Measurements from ENCODE around the gene PI4KA. TPM values are rescaled to one million over a fixed set of nuclear protein-coding genes. Genes with fewer than 3 reads are reported as not detected.
"Not testable (repeated sequence)": the region's sequence is repeated elsewhere in the genome, so short reads cannot be mapped to it uniquely, and the experiment has no call there.

The PI4KA gene
- polyA plus RNA-seq, 1 donor: 82.6 TPM

DNA sequence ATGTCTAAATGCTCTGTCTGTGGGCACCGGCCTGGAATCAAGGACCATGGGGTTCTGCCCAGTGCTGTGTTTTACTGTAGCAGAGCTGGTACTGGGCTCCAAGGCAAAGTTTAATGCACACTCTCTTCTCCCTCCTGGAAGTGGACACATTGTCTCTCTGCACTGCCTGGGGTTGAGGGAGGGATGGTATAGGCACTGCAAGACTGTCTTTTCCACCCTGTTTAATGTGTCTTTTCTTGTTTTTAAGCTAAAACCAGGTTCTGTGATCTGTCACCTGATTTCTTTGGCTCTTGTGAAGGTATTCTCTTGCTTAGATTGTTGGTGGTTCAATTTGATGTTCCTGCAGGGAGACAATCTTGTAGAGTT, 194.0 kb downstream of the PI4KA start:
- no peak for DNase-seq

DNA sequence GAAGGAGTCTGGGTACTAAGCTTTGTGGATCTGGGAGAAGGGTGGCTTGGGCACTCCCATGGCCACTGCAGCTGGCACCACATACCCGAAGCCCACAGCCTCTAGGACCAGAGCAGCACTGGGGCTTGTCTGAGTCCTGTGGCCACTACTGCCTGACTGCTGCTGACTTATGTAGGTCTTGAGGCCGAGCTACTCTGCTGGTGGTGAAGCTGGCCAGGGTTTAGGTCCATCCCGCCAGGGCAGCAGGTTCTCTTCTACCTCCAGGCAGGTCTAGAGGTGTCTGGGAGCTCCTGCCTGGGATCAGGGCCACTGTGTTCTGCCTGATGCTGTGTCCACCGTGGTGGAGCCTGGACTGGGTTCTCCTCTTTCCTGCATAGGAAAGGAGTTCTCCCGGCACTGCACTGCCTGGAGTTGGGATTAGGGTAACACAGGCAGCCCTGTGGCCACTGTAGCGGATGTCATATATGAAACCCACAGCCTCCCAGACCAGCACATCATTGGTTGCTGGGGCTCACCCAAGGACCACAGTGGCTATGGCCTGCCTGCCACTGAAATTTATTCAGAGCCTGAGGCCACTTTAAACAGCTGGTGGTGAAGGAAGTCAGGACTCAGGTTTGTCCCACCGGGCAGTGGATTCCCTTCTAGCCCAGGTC, 194.5 kb downstream of the PI4KA start:
- no peak for DNase-seq

DNA sequence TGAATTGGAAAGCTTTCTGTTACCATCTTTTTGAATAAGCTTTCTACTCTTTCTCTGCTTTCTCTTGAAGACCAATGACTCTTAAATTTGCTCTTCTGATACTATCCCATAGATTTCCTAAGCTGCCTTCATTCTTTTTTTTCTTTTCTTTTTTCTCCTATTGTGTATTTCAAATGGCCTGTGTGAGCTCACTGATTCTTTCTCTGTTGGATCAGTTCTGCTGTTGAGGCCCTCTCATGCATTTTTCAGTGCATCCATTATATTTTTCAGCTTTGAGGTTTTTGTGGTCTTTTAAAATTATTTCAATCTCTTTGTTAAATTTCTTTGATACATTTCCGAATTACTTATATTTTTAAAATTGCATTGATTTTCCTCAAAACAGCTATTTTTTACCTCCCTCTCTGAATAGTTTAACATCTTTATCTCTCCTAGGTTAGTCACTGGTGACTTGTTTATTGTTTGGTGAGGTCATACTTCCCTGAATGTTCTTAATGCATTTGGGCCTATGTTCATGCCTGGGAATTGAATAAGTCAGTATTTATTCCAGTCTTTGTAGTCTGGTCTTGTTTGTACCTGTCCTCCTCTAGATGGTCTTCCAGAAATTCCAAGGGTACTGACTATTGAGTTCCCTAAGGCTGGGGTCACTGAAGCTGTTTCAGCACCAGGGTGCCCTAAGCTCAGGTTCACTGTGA, 195.3 kb downstream of the PI4KA start:
- no peak for DNase-seq

DNA sequence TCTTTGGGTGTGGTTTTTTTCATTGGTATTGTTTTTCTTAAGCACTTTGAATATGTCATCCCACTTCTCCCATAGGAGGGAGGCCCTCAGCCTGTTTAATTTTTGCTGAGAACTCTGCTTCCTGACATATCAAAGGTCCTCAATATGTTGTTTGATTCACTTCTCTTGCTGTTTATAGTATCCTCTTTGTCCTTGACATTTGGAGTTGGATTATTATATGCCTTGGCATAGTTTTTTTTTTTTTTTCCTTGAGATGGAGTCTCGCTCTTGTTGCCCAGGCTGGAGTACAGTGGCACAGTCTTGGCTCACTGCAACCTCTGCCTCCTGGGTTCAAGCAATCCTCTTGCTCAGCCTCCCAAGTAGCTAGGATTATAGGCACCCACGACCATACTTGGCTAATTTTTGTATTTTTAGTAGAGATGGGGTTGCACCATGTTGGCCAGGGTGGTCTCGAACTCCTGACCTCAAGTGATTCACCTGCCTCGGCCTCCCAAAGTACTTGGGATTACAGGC, 196.0 kb downstream of the PI4KA start:
- not testable (repeated sequence) for DNase-seq

DNA sequence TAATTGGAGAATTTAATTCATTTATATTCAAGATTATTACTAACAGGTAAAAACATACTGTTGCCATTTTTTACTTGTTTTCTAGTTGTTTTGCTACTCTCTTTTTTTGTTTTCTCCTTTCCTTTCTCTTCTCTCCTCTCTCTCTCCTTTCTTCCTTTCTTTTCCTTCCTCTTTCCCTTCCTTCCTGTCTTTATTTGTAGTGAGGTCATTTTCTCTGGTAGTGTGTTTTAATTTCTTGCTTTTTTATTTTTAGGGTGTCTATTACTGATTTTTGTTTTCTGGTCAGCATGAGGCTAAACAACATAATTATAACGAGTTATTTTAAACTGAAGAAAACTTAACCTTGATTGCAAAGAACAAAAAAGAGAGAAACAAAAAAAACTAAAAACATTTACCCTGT, 197.1 kb downstream of the PI4KA start:
- no peak for DNase-seq

DNA sequence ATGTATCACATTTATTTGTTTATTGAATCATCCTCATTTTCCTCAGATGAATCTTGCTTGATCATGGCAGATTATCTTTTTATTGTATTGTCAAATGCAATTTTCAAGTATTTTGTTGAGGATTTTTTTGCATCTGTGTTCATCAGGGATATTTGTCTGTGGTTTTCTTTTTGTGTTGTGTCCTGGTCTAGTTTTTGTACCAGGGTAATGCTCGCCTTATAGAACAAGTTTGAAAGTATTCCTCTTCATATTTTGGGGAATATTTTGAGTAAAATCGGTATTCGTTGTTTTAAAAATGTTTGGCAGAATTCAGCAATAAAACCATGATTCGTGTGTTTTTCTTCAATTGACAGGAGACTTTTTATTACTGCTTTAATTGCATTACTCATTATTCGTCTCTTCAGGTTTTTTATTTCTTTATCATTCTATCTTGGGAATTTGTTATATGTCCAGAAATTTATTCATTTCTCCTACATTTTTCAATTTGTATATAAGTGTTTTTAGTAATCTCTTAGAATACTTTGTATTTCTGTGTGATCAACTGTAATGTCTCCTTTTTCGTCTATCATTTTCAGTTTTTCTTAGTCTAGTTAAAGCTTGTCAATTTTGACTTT, 198.1 kb downstream of the PI4KA start:
- DNase-seq: no peak

DNA sequence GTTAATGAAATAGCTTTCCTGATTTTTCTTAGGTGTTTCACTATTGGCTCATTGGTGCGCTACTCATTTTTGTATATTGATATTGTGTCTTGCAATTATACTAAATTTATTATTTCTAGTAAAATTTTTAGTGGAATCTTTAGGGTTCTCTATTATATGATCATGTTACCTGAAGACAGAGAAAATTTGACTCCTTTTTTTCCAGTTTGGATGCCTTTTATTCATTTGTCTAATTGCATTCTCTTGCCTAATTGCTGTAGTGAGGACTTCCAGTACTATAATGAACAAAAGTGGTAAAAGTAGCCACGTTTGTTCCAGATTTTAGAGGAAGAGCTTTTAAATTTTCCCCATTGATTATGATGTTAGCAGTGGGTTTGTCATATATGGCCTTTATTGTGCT, 198.7 kb downstream of the PI4KA start:
- DNase-seq: no peak

DNA sequence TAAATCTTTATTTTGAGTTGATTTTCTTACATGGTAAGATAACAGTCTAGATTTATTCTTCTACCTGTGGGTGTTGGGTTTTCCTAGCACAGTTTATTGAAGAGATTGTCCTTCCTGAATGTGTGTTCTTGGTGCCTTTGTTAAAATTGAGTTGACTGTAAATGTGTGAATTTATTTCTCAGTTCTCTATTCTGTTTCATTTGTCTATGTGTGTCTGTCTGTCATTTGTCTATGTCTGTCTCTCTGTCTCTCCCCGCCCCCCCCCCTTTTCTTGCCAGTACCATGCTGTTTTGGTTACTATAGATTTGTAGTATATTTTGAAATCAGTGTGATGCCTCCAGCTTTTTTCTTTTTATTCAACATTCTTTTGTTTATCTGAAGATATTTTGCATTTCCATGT, 199.4 kb downstream of the PI4KA start:
- DNase-seq: no peak

DNA sequence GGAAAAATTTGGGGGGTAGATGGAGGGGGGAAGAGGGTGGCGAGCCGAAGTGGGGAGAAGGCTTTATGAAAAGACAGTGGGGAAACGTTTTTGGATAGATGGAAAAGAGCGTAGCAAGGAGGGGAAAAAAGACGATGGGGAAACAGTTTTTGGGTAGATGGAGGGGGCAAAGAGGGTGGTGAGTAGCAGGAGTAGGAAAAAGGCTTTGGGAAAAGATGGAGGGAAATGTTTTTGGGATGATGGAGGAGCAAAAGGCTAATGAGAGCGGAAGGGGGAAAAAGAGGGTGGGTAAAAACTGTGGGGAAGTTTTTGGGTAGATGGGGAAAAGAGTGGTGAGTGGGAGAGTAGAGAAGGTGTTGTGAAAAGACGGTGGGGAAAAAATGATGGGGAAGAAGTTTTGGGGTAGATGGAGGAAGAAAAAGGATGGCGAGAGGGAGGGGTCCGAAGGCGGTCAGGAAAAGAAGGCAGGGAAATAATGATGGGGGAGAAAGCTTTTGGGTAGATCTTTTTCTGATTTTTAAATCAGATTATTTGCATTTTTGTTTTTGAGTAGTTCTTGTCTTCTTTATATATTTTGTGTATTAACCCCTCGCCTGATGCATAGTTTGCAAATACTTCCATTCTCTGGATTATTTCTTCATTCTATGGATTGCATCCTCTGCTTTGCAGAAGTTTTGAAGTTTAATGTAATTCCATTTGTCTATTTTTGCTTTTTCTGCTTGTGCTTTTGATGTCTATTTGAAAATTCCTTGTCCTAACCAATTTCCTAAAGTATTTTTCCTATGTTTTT, 200.0 kb downstream of the PI4KA start:
- DNase-seq: no peak

DNA sequence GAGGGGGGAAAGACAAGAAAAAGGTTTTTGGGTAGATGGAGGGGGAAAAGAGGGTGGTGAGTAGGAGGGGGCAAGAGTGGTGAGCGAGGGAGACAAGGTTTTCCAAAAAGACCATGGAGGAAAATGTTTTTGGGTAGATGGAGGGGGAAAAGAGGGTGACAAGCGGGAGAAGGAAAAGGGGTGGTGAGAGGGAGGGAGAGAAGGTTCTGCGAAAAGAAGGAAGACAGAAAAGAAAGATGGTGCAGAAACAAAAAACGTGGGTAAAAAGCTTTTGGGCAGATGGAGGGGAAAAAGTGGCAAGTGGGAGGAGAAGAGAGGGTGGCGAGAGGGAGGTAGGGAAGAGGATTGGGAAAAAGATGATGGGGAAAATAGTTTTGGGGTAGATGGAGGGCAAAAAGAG, 200.6 kb downstream of the PI4KA start:
- no peak for DNase-seq

Other genes starting within 250 kb of the PI4KA start
- gene SERPIND1, start 84.7 kb downstream of the PI4KA start, polyA plus RNA-seq (ENCODE audit: insufficient read length): 2.8 TPM
- gene SNAP29, start 196 bp upstream of the PI4KA start, polyA plus RNA-seq (ENCODE audit: insufficient read length): 30.7 TPM
- 62.3 TPM for gene CRKL, start 58.6 kb upstream of the PI4KA start, polyA plus RNA-seq (ENCODE audit: insufficient read length)
- gene AIFM3, start 108.4 kb upstream of the PI4KA start, polyA plus RNA-seq (ENCODE audit: insufficient read length): 0.68 TPM
- gene LZTR1, start 123.5 kb upstream of the PI4KA start, polyA plus RNA-seq (ENCODE audit: insufficient read length): 50.5 TPM
- 14.1 TPM for gene THAP7, start 143.3 kb upstream of the PI4KA start, polyA plus RNA-seq (ENCODE audit: insufficient read length)
- 1.4 TPM for gene P2RX6, start 156.4 kb upstream of the PI4KA start, polyA plus RNA-seq (ENCODE audit: insufficient read length)
- 1.5 TPM for gene SLC7A4, start 173.8 kb upstream of the PI4KA start, polyA plus RNA-seq (ENCODE audit: insufficient read length)
- 0.27 TPM for gene LRRC74B, start 187.1 kb upstream of the PI4KA start, polyA plus RNA-seq (ENCODE audit: insufficient read length)

Data from left kidney (tissue), 2 donors.